Central memory CD8-positive, alpha-beta T cell (primary cell): ENCODE data around the gene PACRG.
A peak's percentile ranks its signal among the peaks of the same experiment; 100 is the strongest.

Experiments
- ATAC-seq: fragments of 150-1000 bp; cut with Tn5 transposase; replicated peaks from 2 replicates; pipeline ENCODE4 v1.10.0; 2022; ENCODE audit warnings: mild to moderate bottlenecking, moderate FRiP score, moderate number of reproducible peaks; ENCODE audit not compliant: poor library complexity, severe bottlenecking; ENCODE audit errors: extremely low read depth
- DNase-seq, 2 donors: peaks; one replicate each; pipeline ENCODE4 v3.0.0; 2021; ENCODE audit warnings: low spot score in 2 of 2
- H3K27ac Mint-ChIP-seq: one replicate; pipeline ENCODE4 v1.8.0; 2022; ENCODE audit warnings: low read depth, mild to moderate bottlenecking, moderate library complexity, mixed read lengths
- H3K27me3 Mint-ChIP-seq: one replicate; pipeline ENCODE4 v1.8.0; 2022; ENCODE audit warnings: mixed read lengths
- H3K36me3 Mint-ChIP-seq: one replicate; pipeline ENCODE4 v1.8.0; 2022; ENCODE audit warnings: mild to moderate bottlenecking, moderate library complexity, mixed read lengths; ENCODE audit not compliant: insufficient read depth
- H3K4me1 Mint-ChIP-seq: one replicate; pipeline ENCODE4 v1.8.0; 2022; ENCODE audit warnings: mixed read lengths
- H3K4me3 Mint-ChIP-seq: one replicate; pipeline ENCODE4 v1.8.0; 2022; ENCODE audit warnings: mild to moderate bottlenecking, moderate library complexity, mixed read lengths
- H3K9me3 Mint-ChIP-seq: one replicate; pipeline ENCODE4 v1.8.0; 2022; ENCODE audit warnings: mixed read lengths

The PACRG gene

GRCh38 chr6:162713974-162714780, 13.6 kb upstream of the PACRG start:
- Mint-ChIP-seq H3K4me3 (no peak overlapping the region), H3K27me3 (no peaks in the 10 kb centered on the region), H3K9me3 (peaks cover 12% of the 10 kb centered on the region), H3K27ac (no peak overlapping the region), H3K36me3 (no peaks in the 10 kb centered on the region), H3K4me1 (no peaks in the 10 kb centered on the region)
- ATAC-seq (no peak), DNase-seq (no peak)

- Mint-ChIP-seq H3K4me3 (no peak overlapping the region), H3K36me3 (no peaks in the 10 kb centered on the region), H3K27me3 (no peaks in the 10 kb centered on the region), H3K4me1 (no peaks in the 10 kb centered on the region), H3K27ac (no peak overlapping the region), H3K9me3 (peaks cover 12% of the 10 kb centered on the region)
- ATAC-seq (no peak), DNase-seq (no peak)
These were observed 12.2 kb upstream of the PACRG start for GRCh38 chr6:162715601-162716000.

DNA sequence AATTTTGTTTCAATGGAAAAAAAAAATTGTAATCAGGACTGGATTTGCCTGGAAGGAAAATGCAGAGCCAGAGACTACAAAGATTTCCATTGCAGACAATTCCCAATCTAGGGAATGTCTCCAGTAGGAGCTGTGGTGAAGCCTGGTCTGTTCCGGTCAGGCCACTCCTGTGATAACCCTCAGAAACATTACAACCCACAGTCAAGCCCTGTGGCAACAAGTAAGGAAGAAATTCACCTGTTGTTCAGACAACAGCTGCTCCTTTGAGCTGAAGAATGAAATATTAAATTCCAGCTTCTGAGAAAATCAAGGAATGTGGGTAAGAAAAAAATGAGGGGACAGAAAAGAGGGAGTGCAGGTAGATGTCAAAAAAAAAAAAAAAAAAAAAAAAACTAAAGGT, 8.2 kb upstream of the PACRG start:
- Mint-ChIP-seq H3K27me3 (no peaks in the 10 kb centered on the region), H3K4me1 (no peaks in the 10 kb centered on the region), H3K36me3 (no peaks in the 10 kb centered on the region), H3K4me3 (no peak overlapping the region), H3K9me3 (peaks cover 12% of the 10 kb centered on the region), H3K27ac (no peak overlapping the region)
- DNase-seq (no peak), ATAC-seq (no peak)

DNA sequence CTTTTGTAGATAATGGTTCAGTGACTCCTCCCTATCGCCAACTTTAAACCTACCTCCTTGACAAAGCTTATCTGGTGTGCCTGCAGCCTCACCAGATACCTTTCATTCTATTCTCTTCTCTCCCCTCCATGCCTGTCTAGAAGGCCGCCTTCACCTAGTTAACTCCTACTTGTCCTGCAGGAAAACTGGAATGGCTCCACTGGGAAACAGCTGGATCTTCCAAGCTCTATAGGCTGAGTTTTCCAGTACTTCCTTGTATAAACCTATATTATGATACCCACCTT, 6.4 kb upstream of the PACRG start:
- H3K4me3 Mint-ChIP-seq = no peak overlapping the region
- no peaks in the 10 kb centered on the region for H3K27me3 Mint-ChIP-seq
- H3K27ac Mint-ChIP-seq = no peak overlapping the region
- DNase-seq (no peak), ATAC-seq (no peak)
- H3K36me3 Mint-ChIP-seq = no peaks in the 10 kb centered on the region
- no peaks in the 10 kb centered on the region for H3K4me1 Mint-ChIP-seq
- H3K9me3 Mint-ChIP-seq = peaks cover 7% of the 10 kb centered on the region

DNA sequence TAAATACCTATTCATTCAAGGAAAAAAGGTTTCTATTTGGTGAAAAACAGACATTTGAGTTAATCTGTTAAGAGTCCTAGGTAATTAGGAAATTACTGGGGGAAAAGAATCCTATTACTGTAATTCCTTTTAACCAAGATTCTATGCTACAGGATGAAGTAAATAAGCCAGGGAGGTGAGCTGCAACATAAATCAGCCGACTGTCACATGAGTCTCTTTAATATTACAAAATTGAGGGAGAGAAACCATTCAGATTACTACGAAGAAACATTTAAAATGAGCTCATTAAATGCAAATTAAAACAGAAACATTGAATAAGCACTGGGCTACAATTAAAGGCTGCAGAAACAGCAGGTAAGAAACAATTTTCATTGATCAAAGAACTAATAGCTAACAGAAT, 5.5 kb upstream of the PACRG start:
- peaks cover 8% of the 10 kb centered on the region for H3K4me1 Mint-ChIP-seq
- no peaks in the 10 kb centered on the region for H3K27me3 Mint-ChIP-seq
- no peak overlapping the region for H3K27ac Mint-ChIP-seq
- no peak for ATAC-seq
- H3K9me3 Mint-ChIP-seq = no peaks in the 10 kb centered on the region
- H3K4me3 Mint-ChIP-seq = no peak overlapping the region
- H3K36me3 Mint-ChIP-seq = peaks cover 3% of the 10 kb centered on the region
- DNase-seq = no peak

- Mint-ChIP-seq H3K27me3 (no peaks in the 10 kb centered on the region), H3K27ac (no peak overlapping the region), H3K4me3 (no peak overlapping the region), H3K9me3 (no peaks in the 10 kb centered on the region), H3K36me3 (peaks cover 3% of the 10 kb centered on the region), H3K4me1 (peaks cover 8% of the 10 kb centered on the region)
- ATAC-seq (no peak), DNase-seq (no peak)
These were observed 5.1 kb upstream of the PACRG start for GRCh38 chr6:162722633-162723032.

GRCh38 chr6:162726947-162727321, 840 bp upstream of the PACRG start:
- Mint-ChIP-seq H3K27ac (peak overlapping the region; percentile 22), H3K9me3 (no peaks in the 10 kb centered on the region), H3K27me3 (no peaks in the 10 kb centered on the region), H3K4me3 (peak overlapping the region; percentile 89), H3K36me3 (peaks cover 5% of the 10 kb centered on the region), H3K4me1 (peaks cover 8% of the 10 kb centered on the region)
- peak; percentile 7 for ATAC-seq
- DNase-seq = no peak

- H3K4me3 Mint-ChIP-seq = peak overlapping the region; percentile 89
- ATAC-seq (no peak), DNase-seq (no peak)
- H3K4me1 Mint-ChIP-seq = peaks cover 8% of the 10 kb centered on the region
- peaks cover 5% of the 10 kb centered on the region for H3K36me3 Mint-ChIP-seq
- no peaks in the 10 kb centered on the region for H3K27me3 Mint-ChIP-seq
- no peaks in the 10 kb centered on the region for H3K9me3 Mint-ChIP-seq
- H3K27ac Mint-ChIP-seq = peak overlapping the region; percentile 75
These were observed 423 bp downstream of the PACRG start for GRCh38 chr6:162728197-162728596.

GRCh38 chr6:162728706-162729105, 932 bp downstream of the PACRG start:
- H3K4me3 Mint-ChIP-seq = peak overlapping the region; percentile 89
- DNase-seq (no peak), ATAC-seq (no peak)
- peaks cover 5% of the 10 kb centered on the region for H3K36me3 Mint-ChIP-seq
- H3K4me1 Mint-ChIP-seq = peaks cover 12% of the 10 kb centered on the region
- peak overlapping the region; percentile 75 for H3K27ac Mint-ChIP-seq
- no peaks in the 10 kb centered on the region for H3K27me3 Mint-ChIP-seq
- no peaks in the 10 kb centered on the region for H3K9me3 Mint-ChIP-seq

GRCh38 chr6:162730502-162730901, 2.7 kb downstream of the PACRG start:
- no peak overlapping the region for H3K4me3 Mint-ChIP-seq
- H3K4me1 Mint-ChIP-seq = peaks cover 14% of the 10 kb centered on the region
- H3K36me3 Mint-ChIP-seq = peaks cover 5% of the 10 kb centered on the region
- no peak overlapping the region for H3K27ac Mint-ChIP-seq
- H3K27me3 Mint-ChIP-seq = no peaks in the 10 kb centered on the region
- ATAC-seq (no peak), DNase-seq (no peak)
- H3K9me3 Mint-ChIP-seq = no peaks in the 10 kb centered on the region

DNA sequence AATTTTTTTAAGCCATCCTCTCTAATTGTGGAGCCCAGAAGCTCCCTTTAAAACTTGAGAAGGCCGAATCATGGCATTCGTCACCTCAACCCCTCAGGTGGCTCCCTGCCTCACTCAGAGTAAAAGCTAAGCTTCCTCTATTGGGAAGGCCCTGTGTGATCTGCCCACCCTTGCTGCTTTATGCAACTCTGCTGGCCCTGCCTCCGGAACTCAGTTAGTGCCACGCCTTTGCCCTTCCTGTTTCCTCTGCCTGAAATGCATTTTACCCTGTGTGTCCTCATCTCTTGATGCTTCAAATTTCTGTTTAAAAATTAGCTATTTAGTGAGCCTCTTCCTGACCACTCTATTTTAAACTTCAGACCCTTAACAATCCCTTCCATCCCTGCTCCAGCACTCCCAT, 5.7 kb downstream of the PACRG start:
- Mint-ChIP-seq H3K36me3 (no peaks in the 10 kb centered on the region), H3K4me3 (no peak overlapping the region), H3K9me3 (no peaks in the 10 kb centered on the region), H3K4me1 (peaks cover 6% of the 10 kb centered on the region), H3K27ac (no peak overlapping the region), H3K27me3 (no peaks in the 10 kb centered on the region)
- ATAC-seq (no peak), DNase-seq (no peak)

GRCh38 chr6:162736961-162737360, 9.2 kb downstream of the PACRG start:
- H3K27ac Mint-ChIP-seq = no peak overlapping the region
- no peak for DNase-seq

DNA sequence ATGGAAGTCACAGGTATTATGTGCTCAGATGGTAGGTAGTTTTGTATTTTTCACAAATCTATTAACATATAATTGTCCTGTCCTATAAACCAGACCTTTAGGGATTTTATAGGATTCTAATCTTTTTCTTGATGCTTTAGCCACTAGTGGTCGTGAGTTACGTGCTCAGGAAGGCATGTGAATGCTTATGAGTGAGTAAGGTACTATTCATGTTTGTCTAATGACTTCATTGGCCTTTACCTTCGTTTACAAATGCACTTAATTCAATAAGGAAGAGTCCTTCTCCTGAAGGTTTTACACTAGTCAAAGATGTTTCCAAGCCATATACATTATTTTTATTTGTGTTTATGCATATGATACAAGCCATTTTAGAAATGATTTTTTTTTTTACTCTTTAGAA, 23.0 kb downstream of the PACRG start:
- no peak overlapping the region for H3K4me3 Mint-ChIP-seq
- no peak for DNase-seq

More at GRCh38 chr6:162736961-162737360, 9.2 kb downstream of the PACRG start:
- Mint-ChIP-seq H3K9me3 (no peaks in the 10 kb centered on the region), H3K4me1 (peaks cover 6% of the 10 kb centered on the region), H3K27me3 (no peaks in the 10 kb centered on the region), H3K36me3 (no peaks in the 10 kb centered on the region), H3K4me3 (no peak overlapping the region)
- no peak for ATAC-seq

More for the DNA sequence above, 23.0 kb downstream of the PACRG start:
- H3K27ac Mint-ChIP-seq = no peak overlapping the region
- H3K27me3 Mint-ChIP-seq = no peaks in the 10 kb centered on the region
- ATAC-seq = no peak
- H3K36me3 Mint-ChIP-seq = no peaks in the 10 kb centered on the region
- no peaks in the 10 kb centered on the region for H3K9me3 Mint-ChIP-seq
- H3K4me1 Mint-ChIP-seq = no peaks in the 10 kb centered on the region
